ENCODE results near the gene MAD1L1. TPM values are rescaled to one million over a fixed set of nuclear protein-coding genes. Genes with fewer than 3 reads are reported as not detected.
"Not testable (repeated sequence)": the region's sequence is repeated elsewhere in the genome, so short reads cannot be mapped to it uniquely, and the experiment has no call there.

Gene MAD1L1
- total RNA-seq, 1 donor from 2014 or later = 55.0 TPM

GRCh38 chr7:1930381-1931065 lies 302.2 kb downstream of the MAD1L1 start:
- no peak for DNase-seq (ENCODE audit: low spot score)
- intact Hi-C loops (cut with micrococcal nuclease) = no loop called here
- Mint-ChIP-seq H3K27me3 (ENCODE audit: low read depth) (peaks cover 16% of the 10 kb centered on the region), H3K4me1 (ENCODE audit: low read depth) (peaks cover 37% of the 10 kb centered on the region), H3K36me3 (ENCODE audit: low read depth) (peaks cover 51% of the 10 kb centered on the region), H3K4me3 (ENCODE audit: low read depth) (no peak overlapping the region), H3K9me3 (no peaks in the 10 kb centered on the region), H3K27ac (no peak overlapping the region)

- H3K4me3 Mint-ChIP-seq (ENCODE audit: low read depth); H3K9me3 Mint-ChIP-seq; H3K27ac Mint-ChIP-seq; DNase-seq (ENCODE audit: low spot score): not testable (repeated sequence)
- intact Hi-C loops (cut with micrococcal nuclease) = loop anchor here (5.0 to 10.0 kb wide), 4 partner anchors 185 to 478 kb away; partner anchors contain the start of gene SNX8
- Mint-ChIP-seq H3K27me3 (ENCODE audit: low read depth) (peaks cover 19% of the 10 kb centered on the region), H3K4me1 (ENCODE audit: low read depth) (peaks cover 44% of the 10 kb centered on the region), H3K36me3 (ENCODE audit: low read depth) (peaks cover 45% of the 10 kb centered on the region)
Measured at GRCh38 chr7:1929349-1929925, 303.3 kb downstream of the MAD1L1 start.

- no peak for DNase-seq (ENCODE audit: low spot score)
- intact Hi-C loops (cut with micrococcal nuclease) = loop anchor here (5.0 to 10.0 kb wide), 4 partner anchors 186 to 479 kb away; partner anchors contain the start of gene SNX8
Measured at GRCh38 chr7:1928645-1929348, 303.9 kb downstream of the MAD1L1 start.

DNA sequence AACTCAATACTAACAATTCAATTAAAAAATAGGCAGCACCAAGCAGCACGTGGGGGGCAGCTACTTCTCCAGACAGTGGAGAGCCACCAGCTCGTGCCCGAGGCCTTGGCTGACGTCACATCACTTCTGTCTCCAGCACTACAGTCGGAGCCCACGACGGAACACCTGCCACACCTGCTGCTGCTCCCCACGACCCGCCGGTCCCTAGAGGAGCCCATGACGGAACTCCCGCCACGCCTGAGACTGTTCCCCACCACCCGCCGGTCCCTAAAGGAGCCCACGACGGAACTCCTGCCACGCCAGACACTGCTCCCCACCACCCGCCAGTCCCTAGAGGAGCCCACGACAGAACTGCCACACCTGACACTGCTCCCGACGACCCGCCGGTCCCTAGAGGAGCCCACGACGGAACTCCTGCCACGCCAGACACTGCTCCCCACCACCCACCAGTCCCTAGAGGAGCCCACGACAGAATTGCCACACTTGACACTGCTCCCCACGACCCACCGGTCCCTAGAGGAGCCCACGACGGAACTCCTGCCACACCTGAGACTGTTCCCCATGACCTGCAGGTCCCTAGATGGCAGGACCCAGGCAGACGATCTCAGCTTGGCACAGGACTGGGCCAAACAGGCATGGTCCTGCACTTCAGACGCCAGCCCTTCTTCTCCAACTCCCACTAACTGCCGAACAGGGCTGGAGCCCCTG lies 304.7 kb downstream of the MAD1L1 start:
- Mint-ChIP-seq H3K4me3 (ENCODE audit: low read depth) (no peak overlapping the region), H3K27ac (no peak overlapping the region), H3K27me3 (ENCODE audit: low read depth) (peaks cover 28% of the 10 kb centered on the region), H3K9me3 (no peaks in the 10 kb centered on the region), H3K4me1 (ENCODE audit: low read depth) (peaks cover 50% of the 10 kb centered on the region), H3K36me3 (ENCODE audit: low read depth) (peaks cover 42% of the 10 kb centered on the region)
- intact Hi-C loops (cut with micrococcal nuclease) = loop anchor here (5.0 to 10.0 kb wide), 4 partner anchors 187 to 479 kb away; partner anchors contain the start of gene SNX8
- DNase-seq (ENCODE audit: low spot score) = no peak

More at GRCh38 chr7:1928645-1929348, 303.9 kb downstream of the MAD1L1 start:
- Mint-ChIP-seq H3K4me3 (ENCODE audit: low read depth) (no peak overlapping the region), H3K9me3 (no peaks in the 10 kb centered on the region), H3K27me3 (ENCODE audit: low read depth) (peaks cover 25% of the 10 kb centered on the region), H3K4me1 (ENCODE audit: low read depth) (peaks cover 47% of the 10 kb centered on the region), H3K27ac (no peak overlapping the region), H3K36me3 (ENCODE audit: low read depth) (peaks cover 45% of the 10 kb centered on the region)

DNA sequence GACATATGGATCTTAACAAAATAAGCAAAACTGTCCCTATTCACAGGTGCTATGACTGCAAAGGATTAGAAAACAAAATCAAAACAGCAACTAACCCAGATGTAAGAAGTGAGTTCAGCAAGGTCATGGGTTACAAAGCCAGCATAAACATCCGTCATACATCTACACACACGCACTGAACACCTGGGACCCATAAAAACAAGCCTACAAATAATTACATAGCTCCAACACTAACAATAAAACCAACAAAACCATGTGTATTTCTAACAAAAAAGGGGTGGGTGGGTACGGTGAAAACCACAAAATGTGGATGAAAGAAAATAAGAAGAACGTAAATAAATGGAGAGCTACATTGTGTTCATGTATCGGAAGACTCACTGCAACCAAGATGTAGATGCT lies 305.8 kb downstream of the MAD1L1 start:
- no peaks in the 10 kb centered on the region for H3K9me3 Mint-ChIP-seq
- H3K27ac Mint-ChIP-seq = no peak overlapping the region
- intact Hi-C loops (cut with micrococcal nuclease) = loop anchor here (1.0 to 10.0 kb wide), 5 partner anchors 13 to 480 kb away; partner anchors contain the start of gene SNX8
- no peak for DNase-seq (ENCODE audit: low spot score)
- no peak overlapping the region for H3K4me3 Mint-ChIP-seq (ENCODE audit: low read depth)
- peaks cover 31% of the 10 kb centered on the region for H3K27me3 Mint-ChIP-seq (ENCODE audit: low read depth)
- peaks cover 57% of the 10 kb centered on the region for H3K4me1 Mint-ChIP-seq (ENCODE audit: low read depth)
- H3K36me3 Mint-ChIP-seq (ENCODE audit: low read depth) = peaks cover 39% of the 10 kb centered on the region

GRCh38 chr7:1925973-1926907 lies 306.5 kb downstream of the MAD1L1 start:
- Mint-ChIP-seq H3K4me1 (ENCODE audit: low read depth) (peaks cover 60% of the 10 kb centered on the region), H3K4me3 (ENCODE audit: low read depth) (peak overlapping the region; percentile 56), H3K9me3 (no peaks in the 10 kb centered on the region), H3K36me3 (ENCODE audit: low read depth) (peaks cover 36% of the 10 kb centered on the region), H3K27ac (peak overlapping the region; percentile 38), H3K27me3 (ENCODE audit: low read depth) (peaks cover 28% of the 10 kb centered on the region)
- intact Hi-C loops (cut with micrococcal nuclease) = loop anchor here (1.0 to 10.0 kb wide), 5 partner anchors 14 to 481 kb away; partner anchors contain the start of gene SNX8
- peak; percentile 55 for DNase-seq (ENCODE audit: low spot score)

- no peaks in the 10 kb centered on the region for H3K9me3 Mint-ChIP-seq
- peaks cover 32% of the 10 kb centered on the region for H3K27me3 Mint-ChIP-seq (ENCODE audit: low read depth)
- H3K27ac Mint-ChIP-seq = peak overlapping the region; percentile 38
- intact Hi-C loops (cut with micrococcal nuclease) = loop anchor here (5.0 to 10.0 kb wide), 4 partner anchors 189 to 482 kb away; partner anchors contain the start of gene SNX8
- H3K4me3 Mint-ChIP-seq (ENCODE audit: low read depth) = peak overlapping the region; percentile 56
- H3K36me3 Mint-ChIP-seq (ENCODE audit: low read depth) = peaks cover 40% of the 10 kb centered on the region
- H3K4me1 Mint-ChIP-seq (ENCODE audit: low read depth) = peaks cover 65% of the 10 kb centered on the region
- no peak for DNase-seq (ENCODE audit: low spot score)
Measured at GRCh38 chr7:1925349-1925748, 307.4 kb downstream of the MAD1L1 start.

DNA sequence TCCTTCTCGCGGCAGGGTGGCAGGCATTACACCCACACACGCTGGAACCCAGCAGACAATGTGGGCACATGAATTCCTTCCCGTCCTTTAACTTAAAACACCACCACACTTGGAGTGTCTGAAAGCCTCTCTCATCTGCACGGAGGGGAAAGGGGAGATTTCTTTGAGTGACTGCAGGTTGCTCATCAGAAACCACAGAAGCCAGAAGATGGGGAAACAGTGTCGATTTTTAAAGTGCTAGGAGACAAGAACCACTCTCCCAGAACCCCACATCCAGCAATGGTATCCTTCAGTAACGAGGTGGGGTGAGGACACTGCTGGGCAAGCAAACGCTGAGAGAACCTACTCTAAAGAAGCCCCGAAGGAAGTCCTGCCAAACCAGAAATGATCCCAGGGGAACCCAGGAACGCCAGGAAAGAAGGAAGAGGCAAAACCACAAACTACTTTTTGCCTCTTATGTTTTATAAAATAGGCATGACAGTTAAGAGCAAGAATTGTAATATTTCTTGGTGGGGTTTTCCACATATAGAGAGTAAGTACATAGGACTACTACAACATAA lies 308.4 kb downstream of the MAD1L1 start:
- peak overlapping the region; percentile 50 for H3K4me3 Mint-ChIP-seq (ENCODE audit: low read depth)
- no peaks in the 10 kb centered on the region for H3K9me3 Mint-ChIP-seq
- H3K27ac Mint-ChIP-seq = no peak overlapping the region
- H3K4me1 Mint-ChIP-seq (ENCODE audit: low read depth) = peaks cover 75% of the 10 kb centered on the region
- intact Hi-C loops (cut with micrococcal nuclease) = loop anchor here (5.0 to 10.0 kb wide), 4 partner anchors 113 to 390 kb away; partner anchors contain the start of gene SNX8
- no peak for DNase-seq (ENCODE audit: low spot score)
- peaks cover 48% of the 10 kb centered on the region for H3K36me3 Mint-ChIP-seq (ENCODE audit: low read depth)
- H3K27me3 Mint-ChIP-seq (ENCODE audit: low read depth) = peaks cover 39% of the 10 kb centered on the region

DNA sequence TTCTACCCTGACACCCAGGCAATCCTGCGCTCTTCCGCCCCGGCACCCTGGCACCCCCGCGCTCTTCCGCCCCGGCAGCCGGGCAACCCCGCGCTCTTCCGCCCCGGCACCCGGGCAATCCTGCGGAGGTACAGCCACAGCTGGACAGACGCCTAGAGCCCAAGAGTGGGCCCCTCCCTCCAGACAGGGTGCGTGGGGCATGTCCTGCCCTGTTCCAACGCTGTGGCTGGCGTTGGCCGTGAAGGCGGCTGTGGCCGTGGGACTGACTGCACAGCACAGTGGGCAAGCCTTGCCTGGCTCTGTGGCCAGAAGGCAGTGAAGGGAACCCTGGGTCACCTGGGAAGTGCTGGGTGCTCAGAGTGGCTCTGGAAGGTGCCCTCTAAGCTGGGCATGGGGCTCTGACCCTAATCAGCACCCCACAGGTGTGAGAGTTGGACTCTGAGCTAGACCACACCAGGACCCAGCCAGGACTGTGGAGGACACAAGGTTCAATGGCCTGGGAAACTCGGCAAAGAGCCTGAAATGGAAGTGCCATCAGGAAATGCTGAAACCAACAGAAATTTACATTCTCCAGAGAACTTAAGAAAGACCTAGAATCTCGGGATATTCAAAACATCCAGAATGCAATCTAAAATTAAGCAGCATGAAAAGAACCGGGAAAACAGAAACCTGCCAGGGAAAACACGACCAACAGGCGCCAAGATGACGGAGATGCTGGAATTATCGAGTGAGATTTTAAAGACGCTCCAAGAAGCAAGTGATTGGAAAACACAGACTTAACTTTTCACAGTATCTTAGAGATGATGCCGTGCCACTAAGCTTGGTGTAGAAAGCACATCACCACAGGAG lies 309.1 kb downstream of the MAD1L1 start:
- H3K4me3 Mint-ChIP-seq (ENCODE audit: low read depth) = peak overlapping the region; percentile 50
- H3K27me3 Mint-ChIP-seq (ENCODE audit: low read depth) = peaks cover 39% of the 10 kb centered on the region
- no peak for DNase-seq (ENCODE audit: low spot score)
- intact Hi-C loops (cut with micrococcal nuclease) = loop anchor here (5.0 to 10.0 kb wide), 4 partner anchors 114 to 391 kb away; partner anchors contain the start of gene SNX8
- H3K4me1 Mint-ChIP-seq (ENCODE audit: low read depth) = peaks cover 77% of the 10 kb centered on the region
- H3K27ac Mint-ChIP-seq = no peak overlapping the region
- H3K9me3 Mint-ChIP-seq = no peaks in the 10 kb centered on the region
- H3K36me3 Mint-ChIP-seq (ENCODE audit: low read depth) = peaks cover 48% of the 10 kb centered on the region

DNA sequence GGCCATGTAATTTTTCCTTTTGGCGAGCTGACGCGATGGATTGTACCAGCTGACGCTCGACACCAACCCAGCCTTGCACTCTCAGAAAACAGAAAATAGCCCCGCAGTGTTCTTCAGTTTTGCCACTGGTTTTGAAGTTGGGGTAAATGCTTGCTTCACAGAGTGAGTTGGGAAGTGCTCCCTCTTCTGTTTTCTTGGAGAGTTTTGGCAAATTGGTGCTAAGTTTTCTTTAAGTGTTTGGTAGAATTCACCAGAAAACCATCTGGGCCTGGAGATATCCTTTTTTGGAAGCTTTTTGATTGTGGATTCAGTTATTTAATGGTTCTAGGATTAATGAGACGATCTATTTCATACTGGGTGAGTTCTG lies 309.9 kb downstream of the MAD1L1 start:
- no peaks in the 10 kb centered on the region for H3K9me3 Mint-ChIP-seq
- no peak for DNase-seq (ENCODE audit: low spot score)
- H3K36me3 Mint-ChIP-seq (ENCODE audit: low read depth) = peaks cover 42% of the 10 kb centered on the region
- H3K27me3 Mint-ChIP-seq (ENCODE audit: low read depth) = peaks cover 32% of the 10 kb centered on the region
- peaks cover 73% of the 10 kb centered on the region for H3K4me1 Mint-ChIP-seq (ENCODE audit: low read depth)
- H3K4me3 Mint-ChIP-seq (ENCODE audit: low read depth) = no peak overlapping the region
- H3K27ac Mint-ChIP-seq = no peak overlapping the region
- intact Hi-C loops (cut with micrococcal nuclease) = loop anchor here (1.0 to 10.0 kb wide), 5 partner anchors 17 to 392 kb away; partner anchors contain the start of gene SNX8

Data from activated T-helper 2 cell treated with anti-CD3 and anti-CD28 coated beads, Interferon-gamma antibody, Interleukin-2, Interleukin-4, amounts not matched to agents 10 μg/mL and 5 μg/mL and 100 μg/mL, durations not matched to agents 14 hours and 24 hours and 36 hours (primary cell).